Measurements from ENCODE around the gene AGAP1.

Gene AGAP1

DNA sequence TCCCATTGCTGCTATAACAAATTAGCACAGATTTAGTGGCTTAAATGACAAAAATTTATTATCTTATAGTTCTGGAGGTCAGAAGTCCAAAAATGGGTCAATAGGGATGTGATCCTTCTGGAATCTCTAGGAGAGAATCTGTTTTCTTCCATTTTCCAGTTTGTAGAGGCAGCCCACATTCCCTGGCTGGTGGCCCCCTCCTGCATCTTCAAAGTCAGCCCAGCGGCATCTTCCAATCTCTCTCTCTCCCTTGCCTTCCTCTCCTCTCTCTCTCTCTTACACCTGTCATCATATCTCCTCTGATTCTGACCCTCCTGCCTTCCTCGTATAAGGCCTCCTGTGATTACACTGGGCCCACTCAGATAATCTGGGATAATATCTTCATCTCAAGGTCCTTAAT is 3.9 kb upstream of the AGAP1 start:
- no peak for DNase-seq (ENCODE audit: low read depth)

DNA sequence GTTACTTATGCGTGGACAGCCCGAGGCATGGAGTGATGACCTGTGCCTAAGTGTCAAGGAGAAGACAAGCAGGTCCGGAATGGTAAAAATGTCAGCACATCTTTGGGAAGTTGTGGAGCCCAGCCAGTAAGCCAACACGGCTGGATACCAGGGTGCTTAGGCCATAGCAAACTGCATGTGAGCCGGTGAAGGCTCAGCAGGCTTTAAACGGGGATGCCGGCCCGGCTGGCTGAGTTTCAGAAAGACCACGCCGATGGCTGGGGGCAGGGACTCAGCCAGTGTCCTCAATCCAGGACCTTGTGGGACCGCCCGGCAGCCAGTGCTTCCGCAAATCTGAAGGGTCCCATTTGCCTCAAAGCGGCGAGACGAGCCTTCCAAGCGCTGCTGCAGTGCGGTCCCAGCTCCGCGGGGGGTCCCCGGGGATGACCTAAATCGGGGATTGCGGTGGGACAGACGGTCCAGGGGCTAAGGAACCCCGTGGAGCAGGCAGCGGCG is 946 bp upstream of the AGAP1 start:
- no peak for DNase-seq (ENCODE audit: low read depth)

DNA sequence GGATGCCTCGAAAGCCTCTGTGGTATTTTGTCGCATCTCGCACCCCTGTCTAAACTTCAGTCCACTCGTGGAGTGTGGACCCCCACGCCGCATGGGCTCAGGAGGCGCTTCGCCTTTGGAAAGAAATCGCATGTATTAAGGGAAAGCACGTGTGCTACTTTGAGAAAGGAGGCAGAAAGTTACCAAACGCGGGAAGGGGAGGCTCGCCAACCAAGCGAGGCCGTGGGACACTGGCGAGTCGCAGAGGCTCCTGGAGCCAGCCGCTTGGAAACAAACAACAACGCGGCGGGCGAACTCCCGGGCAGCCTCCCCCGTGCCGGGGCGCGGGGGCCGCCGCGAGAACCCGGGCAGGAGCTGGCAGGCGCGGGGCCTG is 455 bp upstream of the AGAP1 start:
- DNase-seq (ENCODE audit: low read depth) = peak; percentile 28

DNA sequence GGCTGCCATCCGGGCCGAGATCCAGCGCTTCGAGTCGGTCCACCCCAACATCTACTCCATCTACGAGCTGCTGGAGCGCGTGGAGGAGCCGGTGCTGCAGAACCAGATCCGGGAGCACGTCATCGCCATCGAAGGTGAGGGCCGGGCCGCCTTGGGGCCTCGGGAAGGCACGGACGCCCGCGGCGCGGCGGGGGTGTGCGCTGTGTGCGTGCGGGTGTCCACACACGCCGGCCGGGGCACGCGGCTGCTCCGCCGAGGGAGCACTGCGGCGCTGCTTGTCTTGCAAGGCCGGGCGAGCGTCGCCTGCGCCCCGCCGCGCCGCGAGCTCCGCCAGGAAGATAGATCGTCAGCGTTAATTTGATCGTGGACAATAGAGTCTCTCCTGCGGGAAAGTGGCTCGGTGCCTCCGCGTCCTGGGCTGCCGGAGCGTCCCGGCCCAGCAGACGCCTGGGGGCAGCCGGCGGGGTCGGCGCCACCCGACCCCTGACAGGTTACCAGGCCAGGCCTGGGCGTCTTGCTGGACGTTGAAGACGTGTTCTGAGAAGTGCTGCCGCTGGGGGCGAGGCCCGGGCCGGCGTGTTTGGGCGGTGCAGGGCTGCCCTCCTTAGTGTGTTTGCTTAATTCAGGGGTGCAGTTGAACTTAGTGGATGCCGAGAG is 1.0 kb downstream of the AGAP1 start:
- DNase-seq (ENCODE audit: low read depth) = no peak

DNA sequence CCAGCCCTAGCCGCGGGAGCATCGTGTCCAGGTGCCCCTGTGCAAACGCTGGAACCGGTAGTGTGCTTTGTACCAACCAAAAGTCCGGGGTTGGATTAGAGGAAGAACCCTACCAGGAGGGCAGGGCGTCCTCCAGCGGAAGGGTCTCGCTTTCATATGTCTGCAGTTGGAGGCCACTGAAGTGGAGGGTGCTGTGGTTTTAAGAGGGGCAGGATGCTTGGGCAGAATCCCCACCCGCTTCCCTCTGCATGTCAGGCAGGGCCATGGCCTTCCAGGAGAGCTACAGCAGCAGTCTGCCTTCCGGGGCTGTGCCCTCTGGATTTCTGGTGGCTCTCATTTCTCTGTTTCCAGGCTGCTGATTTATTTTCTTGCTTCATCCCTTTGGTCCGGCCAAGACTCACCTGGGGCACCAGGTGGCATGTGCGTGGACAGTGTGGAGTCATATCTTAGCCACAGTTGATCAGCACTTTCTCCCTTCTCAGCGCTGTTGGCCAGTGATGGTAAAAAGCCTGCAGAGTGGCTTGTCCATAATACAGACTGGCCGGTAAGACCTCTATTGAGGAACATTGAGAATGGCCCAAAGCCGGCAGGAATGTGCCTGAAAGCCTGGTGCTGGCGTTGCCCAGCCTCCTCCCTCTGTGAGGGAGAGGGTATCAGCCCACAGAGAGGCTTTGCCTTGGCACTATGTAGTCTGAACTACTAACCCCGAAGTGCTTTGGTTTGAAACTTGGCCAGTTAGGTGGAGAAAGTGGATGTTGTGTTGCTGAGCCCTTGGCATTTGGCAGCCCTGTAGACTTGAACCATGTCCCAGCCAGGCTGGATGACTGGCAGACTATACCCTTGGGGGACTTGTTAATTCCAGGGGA is 1.8 kb downstream of the AGAP1 start:
- DNase-seq (ENCODE audit: low read depth) = no peak

DNA sequence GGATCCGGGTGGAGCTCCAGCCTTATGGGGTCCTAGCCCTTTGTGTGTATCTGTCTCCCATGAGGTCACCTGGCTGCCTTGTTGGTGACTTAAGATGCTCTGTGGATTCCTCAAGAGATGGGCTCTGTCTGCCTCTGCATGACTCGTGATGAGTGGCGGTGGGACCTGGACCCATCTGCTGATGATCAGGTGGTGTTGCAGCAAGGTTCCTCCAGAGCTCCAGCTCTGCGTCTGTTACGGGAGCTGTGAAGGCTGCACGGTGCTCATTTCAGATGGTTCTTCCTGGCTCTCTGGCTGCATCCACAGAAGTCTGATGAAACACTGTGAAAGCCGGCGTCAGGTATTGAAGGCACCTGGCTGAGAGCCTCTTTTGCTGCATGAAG is 2.4 kb downstream of the AGAP1 start:
- DNase-seq (ENCODE audit: low read depth) = no peak

DNA sequence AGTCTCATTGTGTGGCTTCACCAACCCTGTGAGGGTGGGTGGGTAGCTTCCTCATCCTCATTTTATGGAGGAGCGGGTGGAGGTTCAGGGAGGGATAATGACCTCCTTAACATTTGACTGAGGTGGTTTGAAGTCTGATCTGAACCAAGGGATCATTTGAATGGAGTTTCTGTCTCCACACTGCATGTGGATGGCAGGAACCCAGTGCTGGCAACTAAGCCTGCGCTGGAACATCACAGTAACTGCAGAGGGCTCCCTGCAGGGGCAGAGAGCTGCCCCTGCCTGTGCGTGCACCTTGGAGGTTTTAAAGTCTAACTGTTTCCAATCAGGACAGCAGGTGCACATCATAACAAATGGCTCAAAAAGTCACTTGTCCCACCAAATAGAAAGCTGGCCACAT is 3.3 kb downstream of the AGAP1 start:
- no peak for DNase-seq (ENCODE audit: low read depth)

DNA sequence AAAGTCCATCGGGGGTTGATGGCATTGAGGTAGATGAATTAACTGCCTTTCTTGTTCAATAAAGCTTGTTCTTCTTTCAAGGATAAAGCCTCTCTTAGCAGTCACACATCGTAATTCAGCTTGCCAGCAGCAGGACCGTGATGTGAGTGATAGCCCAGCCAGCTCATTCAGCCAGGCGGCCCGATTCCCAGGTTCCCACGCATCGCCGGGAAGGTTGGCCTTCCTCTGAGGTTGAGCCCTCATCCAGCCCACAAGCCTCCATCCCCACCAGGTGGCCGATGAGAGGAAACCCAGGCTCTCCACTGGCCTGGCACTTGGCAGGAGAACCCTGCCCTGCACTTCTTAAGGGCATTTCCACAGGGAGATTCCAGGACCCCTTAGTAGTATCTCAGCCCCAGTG is 4.7 kb downstream of the AGAP1 start:
- DNase-seq (ENCODE audit: low read depth) = no peak

DNA sequence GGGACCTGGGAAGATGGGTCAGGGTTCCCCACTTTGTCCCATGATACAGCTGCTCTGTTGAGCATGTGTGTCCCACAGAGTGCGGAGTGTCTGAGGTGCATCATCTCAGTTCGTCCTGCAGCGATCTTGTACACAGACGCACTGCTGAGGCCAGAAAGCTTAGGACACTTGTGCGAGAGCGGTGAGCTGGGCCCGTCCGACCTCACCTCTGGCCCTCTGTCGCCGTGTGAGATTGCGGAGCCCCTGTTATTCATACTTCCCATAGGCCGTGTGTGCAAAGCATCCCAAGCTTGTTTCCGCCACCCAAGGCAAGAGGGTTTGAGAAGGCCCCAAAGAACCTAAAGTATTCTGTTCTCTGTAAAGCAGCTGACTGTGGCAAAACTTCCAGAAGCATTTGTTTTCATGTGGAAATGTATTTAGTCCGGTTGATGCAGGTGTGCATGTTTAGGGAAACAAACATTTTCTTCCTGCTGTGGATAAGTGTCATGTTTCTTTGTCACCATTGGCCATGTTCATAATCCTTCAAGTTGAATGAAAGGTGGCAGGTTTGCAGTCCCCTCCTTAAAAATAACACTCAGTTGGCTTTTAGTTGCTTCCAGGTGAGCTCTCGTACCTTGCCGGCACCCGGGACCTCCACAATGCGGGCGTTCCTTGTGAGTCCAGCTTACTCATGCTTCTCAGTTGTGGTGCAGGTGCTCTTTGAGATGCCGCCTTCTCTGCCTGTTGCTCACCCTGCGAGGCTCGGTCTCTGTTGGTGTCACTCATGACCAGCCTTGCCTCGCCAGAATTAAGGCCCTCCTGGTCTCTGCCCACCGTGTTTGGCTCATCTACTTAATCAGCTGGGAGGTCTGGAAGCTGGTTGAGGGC is 5.3 kb downstream of the AGAP1 start:
- DNase-seq (ENCODE audit: low read depth) = no peak

DNA sequence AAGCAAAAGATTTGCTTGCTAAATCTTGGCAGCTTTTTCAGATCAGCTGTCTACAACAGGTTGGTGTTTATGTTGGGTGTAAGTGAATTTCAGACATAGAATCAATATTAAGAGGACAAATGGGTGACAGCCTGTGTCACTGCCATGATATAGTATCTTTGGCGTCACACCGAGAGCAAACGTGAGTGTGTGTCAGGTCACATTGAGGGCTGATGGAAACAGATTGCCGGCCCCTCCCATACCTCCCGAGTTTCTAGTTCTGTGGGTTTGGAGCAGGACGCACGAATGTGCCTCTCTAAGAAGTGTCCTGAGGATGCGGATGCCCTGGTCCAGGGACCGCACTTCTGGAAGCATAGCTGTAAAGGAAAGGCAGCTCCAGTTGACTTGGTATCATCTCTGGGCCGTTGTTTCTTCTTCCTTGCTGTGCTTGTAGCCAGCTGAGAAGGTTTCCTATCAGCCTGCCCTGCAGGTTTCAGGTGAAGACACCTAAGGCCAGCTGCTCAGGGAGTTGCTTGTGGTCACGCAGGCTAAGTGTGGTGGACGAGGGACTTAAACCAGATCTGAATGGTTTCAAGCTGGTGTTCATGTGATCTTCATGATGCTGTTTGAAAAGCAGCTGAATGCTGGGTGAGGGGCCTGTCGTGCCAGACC is 6.4 kb downstream of the AGAP1 start:
- no peak for DNase-seq (ENCODE audit: low read depth)

DNA sequence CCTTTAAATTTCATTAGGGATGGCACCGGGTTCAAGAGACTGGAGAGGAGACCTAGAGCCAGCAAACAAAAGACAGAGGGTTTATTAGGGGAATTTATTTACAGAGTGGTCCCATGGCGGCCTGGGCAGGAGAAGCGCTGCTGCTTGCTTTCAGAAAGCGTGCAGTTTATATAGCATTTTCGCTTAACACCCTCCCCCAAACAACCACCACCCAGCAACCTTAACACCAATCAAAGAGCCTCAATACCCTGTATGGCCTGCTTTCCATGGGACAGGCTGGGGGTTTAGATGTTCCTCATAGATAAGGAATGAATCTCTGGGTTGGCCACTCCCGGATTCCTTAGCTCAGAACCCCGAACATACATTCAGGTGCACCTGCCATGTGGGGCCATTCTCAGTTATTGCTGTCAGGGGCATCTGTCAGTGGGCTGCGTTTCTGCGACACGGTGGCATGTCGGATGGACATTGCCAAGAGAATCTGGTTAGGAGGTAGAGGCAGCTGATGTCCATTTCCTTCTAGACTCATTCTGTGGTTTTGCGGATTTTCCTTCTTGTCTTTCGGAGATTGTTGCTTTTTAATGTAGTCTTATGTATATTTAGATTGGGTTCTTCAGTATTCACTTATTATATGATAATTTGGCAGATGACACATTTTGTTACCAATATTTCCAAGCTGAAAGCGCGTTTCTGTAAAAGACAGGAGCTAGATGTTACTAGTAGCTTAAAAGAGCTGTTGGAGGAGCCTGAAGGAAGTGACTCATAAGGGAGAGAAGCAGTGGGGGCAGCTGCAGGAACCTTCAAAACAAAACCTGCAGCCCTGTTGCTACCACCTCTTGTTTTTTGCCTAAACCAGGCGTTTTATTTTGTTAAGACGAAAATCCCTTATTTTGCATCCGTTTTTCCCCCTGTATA is 7.2 kb downstream of the AGAP1 start:
- DNase-seq (ENCODE audit: low read depth) = no peak

DNA sequence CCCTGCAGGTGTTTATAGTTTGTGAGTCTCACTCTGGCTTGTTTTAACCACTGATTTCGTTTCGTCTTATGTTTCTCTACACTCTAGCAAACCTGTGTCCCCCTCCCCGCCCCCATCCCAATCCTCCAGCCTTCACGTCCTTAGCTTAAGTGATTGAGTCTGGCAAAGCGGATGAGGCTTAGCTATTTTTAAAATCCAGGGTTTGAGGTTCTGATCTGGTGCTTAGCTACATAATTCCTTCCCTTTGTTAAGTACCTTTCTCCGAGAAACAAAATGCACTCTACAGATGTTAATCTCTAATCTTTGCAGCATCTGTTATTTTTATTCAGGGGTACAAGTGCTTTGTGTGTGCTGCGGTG is 7.8 kb downstream of the AGAP1 start:
- DNase-seq (ENCODE audit: low read depth) = no peak

DNA sequence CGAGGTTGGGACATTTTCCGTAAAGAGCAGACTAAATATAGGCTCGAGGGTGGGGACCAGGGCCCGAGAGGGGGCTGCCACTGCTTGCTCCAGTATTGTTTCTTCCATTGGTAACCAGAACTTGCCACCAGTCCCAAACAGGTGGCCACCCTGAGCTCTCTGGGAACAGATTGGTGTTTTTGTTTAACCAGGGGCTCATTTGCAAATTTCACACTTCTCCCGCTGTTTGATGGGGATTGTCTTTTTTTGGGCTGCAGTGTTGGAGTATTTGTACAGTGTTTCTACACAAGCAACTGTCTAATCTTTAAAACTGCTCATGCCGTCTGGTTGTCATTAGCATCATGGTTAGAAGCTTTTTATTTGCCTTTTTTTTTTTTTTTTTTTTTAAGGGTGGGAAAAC is 8.5 kb downstream of the AGAP1 start:
- DNase-seq (ENCODE audit: low read depth) = no peak

DNA sequence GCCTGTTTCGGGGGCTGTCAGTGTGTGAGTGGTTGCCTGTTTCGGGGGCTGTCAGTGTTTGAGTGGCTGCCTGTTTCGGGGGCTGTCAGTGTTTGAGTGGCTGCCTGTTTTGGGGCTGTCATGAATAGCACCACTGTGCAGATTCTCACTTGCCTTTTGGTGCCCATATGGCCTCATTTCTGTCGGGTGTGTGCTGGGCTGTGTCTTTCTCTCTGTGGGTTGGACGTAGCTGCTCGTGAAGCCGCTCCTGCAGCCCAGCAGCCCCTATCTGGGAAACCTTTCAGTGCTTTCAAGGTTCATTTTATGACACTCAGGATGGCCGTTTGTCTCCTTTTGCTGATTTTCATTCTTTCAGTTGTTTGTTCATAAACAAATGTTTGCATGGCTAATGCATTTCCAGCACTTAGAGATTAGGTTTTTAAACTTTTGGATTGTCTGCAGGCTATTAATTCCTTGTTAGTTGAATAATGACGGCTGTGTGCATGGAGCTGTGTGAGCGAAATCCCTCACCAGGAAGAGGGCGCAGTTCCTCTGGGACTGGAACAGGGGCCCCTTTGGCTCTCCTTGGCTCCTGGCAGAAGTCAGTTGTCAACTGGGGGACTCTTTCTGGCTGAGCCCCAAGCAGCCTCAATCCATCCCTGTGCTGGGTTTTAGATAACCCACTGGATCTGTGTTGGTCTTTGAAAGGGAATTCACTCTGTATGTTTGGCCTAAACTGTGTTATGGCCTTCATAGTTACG is 10.8 kb downstream of the AGAP1 start:
- no peak for DNase-seq (ENCODE audit: low read depth)

DNA sequence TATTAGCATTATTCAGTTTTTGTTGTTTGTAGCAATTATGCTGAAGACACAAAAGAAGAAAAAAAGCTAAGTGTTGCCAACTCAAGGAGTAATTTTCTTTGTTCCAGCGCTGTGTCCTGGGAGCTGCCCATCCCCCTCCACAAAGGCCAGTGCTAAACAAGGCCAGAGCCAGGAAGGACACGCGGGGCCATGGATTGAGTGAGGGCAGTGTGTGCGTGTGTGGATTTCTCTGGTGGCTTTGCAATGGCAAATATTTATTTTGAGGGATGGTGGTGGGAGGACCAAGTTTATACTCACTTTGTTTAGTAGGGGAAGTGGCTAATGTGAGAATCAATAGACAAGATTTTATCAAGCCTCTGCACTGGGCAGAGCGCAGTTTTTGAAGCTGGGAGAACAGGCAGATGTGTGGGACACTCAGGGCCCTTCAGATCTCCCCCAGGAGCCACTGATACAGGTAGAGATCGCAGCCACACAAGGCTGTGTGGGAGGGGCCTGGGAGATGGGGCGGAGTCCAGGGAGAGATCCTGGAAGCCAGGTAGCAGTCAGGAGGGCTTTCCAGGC is 11.4 kb downstream of the AGAP1 start:
- DNase-seq (ENCODE audit: low read depth) = no peak

DNA sequence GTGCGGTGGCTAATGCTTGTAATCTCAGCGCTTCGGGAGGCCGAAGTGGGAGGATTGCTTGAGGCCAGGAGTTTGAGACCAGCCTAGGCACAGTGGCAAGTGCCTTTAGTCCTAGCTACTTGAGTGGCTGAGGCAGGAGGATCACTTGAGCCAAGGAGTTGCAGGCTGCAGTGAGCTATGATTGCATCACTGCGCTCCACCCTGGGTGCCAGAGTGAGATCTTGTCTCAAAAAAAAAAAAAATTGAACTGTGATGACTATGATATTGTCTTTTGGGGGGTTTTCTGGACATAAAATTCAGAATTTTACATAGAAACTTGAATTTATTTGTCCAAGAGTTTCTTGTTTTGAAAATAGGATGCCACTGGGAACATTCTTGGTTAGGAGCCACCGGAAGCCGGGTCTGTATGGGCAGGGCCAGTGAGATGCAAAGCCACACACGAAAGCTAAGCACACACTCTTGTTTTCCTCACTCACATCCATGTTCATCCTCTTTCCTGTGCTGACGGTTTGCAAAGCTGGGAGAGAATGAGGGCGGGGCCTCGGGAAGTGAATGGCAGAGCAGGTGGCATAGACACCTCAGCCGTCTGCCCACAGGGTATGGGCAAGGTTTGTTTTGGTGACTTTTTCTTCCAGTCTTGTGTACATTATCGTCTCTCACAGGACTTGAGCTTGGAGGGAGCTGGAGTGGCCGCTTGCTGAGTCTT is 12.6 kb downstream of the AGAP1 start:
- no peak for DNase-seq (ENCODE audit: low read depth)

DNA sequence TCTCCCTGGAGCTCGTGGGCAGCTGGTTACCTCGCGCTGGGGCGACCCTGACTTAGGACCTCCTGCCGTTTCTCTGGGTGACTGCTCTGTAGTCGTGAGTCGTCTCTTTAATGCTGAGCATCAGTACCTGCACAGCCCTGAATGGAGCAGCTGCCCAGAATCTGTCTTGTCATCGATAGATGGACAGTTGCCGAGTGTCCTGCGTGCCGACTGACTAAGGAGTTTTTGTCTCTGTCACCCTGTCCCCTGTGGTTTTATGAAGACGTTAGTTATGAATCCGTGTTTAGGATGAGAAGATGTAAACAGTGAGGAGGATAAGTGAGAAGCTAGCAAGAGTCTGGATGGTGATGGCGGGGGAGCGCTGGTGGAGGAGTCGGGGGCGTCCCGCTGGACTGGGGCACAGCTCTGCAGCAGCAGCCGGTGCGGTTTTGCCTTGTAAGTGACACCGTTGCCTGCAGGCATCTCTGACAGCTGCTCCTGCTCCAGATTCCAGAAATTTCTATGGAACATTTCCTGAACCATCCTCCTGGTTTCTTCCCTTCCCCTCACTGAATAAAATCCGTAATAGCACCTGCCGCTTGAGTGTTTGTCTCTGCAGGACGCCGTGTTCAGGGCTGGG is 13.3 kb downstream of the AGAP1 start:
- DNase-seq (ENCODE audit: low read depth) = no peak

DNA sequence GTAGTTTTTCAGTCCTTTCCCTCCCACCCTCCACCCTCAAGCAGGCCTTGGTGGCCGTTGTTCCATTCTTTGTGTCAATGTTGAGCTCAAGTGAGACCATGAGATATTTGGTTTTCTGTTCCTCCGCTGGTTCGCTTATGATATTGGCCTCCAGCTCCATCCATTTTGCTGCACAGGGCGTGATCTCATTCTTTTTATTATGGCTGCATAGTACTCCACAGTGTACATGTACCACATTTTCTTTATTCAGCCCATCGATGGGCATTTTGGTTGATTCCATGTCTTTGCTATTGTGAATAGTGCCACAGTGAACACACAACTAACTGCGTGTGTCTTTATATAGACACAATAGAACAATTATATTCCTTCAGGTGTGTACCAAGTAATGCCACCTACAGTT is 14.1 kb downstream of the AGAP1 start:
- DNase-seq (ENCODE audit: low read depth) = no peak

All from stromal cell of bone marrow (primary cell).